ENCODE data around the gene FSHR.

DNA sequence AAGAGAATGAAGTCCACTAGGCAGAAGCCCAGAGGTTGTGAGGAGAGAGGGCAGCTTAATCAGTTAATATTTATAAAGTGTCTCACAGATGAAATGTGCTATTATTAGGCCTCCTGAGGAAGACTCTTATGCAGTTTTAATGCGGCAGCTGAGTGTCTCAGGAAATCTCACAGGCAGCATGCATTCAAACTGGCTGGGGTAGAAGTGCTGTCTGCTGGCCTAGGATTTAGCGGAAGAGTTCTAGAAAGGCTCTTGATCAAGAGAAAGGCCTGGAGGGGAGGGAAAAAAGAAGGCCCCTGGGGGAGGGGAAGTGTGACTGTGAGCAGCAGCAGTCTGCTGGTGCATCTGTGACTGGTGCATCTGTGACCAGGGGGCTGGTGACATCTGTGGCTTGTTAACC is 133.0 kb downstream of the FSHR start:
- no peak for TF ChIP-seq POLR2AphosphoS5 (IDR thresholded peaks at IDR 0.05)
- TF ChIP-seq, protein P1, sequence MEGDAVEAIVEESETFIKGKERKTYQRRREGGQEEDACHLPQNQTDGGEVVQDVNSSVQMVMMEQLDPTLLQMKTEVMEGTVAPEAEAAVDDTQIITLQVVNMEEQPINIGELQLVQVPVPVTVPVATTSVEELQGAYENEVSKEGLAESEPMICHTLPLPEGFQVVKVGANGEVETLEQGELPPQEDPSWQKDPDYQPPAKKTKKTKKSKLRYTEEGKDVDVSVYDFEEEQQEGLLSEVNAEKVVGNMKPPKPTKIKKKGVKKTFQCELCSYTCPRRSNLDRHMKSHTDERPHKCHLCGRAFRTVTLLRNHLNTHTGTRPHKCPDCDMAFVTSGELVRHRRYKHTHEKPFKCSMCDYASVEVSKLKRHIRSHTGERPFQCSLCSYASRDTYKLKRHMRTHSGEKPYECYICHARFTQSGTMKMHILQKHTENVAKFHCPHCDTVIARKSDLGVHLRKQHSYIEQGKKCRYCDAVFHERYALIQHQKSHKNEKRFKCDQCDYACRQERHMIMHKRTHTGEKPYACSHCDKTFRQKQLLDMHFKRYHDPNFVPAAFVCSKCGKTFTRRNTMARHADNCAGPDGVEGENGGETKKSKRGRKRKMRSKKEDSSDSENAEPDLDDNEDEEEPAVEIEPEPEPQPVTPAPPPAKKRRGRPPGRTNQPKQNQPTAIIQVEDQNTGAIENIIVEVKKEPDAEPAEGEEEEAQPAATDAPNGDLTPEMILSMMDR (IDR thresholded peaks at IDR 0.05), result no peak
- TF ChIP-seq POLR2A (IDR thresholded peaks at IDR 0.05), result no peak
- no peak for TF ChIP-seq EP300 (IDR thresholded peaks at IDR 0.05)

Data from sigmoid colon (tissue), 4 donors.